NCI-H128 (cell line): ENCODE measurements around the gene EBLN1.
"Not testable (repeated sequence)": the region's sequence is repeated elsewhere in the genome, so short reads cannot be mapped to it uniquely, and the experiment has no call there.

ENCODE experiments used
- DNase-seq: peaks from one replicate; lab custom pipeline; 2025; ENCODE audit not compliant: unreplicated experiment; lab: John Stamatoyannopoulos, UW

The EBLN1 gene

DNA sequence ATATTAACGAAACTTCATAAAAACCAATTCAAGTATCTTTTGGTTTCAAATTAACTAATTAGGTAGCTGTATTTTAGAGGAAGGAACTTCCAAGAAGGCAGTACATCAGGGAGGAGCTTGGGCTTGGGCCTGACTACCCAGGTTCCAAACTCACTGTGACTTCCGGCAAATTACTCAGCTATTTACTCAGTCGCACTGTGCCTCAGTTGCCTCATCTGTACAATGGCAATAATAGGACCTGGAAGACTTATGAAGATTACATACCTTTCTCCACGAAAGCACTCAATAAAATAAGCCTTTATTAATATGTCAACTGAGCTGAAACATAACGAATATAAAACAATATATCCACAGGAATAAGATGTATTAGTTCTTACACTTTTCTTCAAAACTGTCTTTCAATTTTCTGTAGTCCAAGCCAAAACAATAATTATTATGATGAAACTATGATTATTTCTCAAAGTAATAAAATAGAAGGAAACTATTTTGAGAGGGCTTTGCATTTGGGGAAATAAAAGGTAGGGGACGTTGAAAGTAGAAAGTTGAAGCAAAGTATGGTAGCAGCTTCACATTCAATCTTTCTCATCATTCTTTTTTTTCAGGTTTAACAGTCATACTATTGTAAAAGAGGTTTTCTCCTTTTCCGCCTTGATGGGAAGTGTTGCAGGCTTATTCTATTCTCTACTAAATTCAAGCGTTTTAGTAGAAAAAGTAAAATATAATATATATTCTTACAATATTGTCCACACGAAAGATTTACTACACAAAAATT, 10.5 kb upstream of the EBLN1 start:
- no peak for DNase-seq

DNA sequence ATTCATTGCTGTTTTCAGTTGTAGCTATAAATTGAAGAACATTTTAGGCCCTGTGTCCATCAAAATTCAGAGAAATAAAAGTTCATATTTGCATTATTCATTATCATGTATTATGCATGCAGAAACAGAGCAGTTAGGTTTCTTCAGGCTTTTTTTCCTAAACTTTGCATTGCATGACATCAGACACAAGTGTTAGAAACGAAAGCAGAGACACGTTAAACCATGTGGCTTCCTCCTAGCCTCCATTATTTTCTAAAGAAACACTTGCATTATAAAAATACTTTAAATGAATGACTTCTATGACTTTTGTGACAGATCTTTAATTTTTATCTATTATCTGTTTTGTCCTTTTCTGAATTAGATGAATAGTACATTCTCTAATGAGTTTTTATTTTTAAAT, 8.8 kb upstream of the EBLN1 start:
- no peak for DNase-seq

DNA sequence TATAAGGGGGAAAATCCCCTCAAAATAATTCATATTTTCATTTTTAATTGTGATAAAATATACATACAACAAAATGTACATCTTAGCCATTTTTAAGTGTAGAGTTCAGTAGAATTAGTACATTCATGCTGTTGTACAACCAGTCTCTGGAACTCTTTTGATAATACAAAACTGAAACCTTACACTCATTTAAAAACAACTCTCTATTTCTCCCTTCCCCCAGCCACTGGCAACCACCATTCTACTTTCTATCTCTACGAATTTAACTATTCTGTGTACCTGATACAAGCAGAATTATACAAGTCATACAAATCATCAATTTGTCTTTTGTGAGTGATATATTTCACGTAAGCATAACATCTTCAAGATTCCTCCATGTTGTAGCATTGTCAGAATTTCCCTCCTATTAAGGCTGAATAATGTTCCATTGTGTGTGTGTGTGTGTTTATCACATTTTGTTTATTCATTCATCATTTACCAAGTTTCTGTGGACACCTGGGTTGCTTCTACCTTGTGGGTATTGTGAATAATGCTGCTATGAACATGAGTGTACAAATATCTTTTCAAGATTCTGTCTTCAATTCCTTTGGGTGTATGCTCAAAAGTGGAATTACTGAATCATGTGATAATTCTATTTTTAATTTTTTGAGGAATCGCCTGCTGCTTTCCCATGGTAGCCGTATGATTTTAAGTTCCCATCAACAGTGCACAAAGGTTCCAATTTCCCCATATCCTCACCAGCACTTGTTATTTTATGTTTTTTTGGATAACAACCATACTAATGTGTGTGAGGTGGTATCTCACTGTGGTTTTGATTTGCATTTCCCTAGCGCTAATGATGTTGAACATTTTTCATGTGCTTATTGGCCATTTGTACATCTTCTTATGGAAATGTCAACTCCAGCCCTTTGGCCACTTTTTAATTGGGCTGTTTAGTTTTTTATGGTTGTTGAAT, 4.7 kb upstream of the EBLN1 start:
- no peak for DNase-seq

DNA sequence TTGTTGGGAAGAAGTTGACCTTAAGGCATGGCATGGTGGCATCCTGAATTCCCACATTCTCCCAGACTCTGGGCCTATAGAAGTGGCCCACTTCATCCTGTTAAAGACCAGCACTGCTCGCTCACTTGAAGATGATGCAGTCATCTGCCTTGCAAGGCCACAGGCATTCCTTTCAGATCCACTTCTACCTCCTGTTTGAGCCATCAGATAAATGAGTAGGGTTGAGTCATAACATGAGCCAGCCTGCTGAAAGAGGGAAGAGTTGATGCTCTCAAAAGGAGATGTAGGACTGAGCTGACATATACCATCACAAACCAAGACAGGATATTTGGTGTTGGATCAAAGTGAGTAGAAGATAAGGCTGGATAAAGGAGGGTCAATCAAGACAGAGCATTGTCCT, 1.5 kb upstream of the EBLN1 start:
- no peak for DNase-seq

DNA sequence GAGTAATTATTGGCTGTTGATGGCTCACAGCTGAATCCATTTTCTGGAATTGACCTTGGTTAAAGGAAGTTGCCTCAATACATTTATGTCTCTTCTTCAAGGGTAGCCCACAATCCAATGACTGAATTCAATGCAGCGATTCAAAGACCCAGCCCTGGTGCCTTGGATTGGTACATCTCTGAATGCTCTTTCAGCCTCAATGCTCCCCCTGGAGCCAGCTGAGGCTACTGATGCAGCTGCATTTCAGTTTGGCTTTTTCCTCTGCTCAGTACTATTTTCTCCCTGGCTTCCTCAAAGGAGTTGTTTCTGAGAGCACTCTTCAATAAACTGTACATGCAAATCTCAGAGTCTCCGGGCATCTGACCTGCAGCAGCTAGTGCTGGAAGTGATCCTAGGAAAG, 633 bp upstream of the EBLN1 start:
- no peak for DNase-seq

DNA sequence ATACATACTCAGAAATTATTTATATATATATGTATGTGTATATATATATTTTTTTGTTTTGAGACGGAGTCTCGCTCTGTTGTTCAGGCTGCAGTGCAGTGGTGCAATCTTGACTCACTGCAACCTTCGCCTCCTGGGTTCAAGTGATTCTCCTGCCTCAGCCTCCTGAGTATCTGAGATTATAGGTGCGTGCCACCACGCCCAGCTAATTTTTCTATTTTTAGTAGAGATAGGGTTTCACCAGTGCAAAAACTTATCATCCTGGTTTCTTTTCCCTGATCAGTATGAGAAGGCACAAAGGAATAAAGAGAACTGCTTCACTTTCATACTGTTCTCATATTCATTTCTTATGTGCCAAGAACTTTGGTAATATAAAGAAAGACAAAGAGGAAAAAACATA, 731 bp downstream of the EBLN1 start:
- not testable (repeated sequence) for DNase-seq

DNA sequence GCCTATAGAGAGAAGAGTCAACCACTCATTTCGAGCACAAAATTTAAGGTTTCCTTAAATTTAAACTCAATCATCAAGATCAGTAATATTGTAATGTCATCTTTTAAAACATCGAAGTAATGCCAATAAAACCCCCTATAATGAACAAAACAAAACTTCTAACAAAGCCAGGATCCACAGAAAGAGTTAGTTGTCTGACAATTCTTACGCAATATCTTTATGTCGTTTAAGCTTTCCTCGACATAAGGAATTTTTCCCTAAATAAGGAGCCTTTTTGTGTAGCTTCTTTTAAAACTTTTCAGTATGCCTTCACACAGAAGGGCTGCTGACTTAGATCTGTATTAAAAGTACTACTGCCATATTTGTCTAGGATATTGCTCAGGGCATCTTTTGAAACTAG, 7.5 kb downstream of the EBLN1 start:
- DNase-seq: no peak

DNA sequence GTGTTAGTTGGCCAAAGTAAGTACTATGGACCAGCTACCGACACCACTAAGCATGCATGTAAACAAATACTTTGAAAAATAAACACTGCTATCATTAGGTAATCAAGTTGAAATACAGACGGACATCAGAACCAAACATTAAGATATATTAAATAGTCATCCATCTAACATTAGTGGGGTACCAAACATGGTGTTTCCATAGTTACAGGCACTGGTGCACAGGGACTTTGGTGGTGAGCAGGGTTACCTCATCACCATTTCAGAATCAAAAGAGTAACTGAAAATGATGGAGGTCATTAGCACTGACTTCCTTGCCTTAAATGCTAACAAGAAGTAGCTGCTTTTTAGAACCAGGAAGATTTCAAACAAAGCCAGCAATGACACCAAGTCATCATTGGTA, 23.9 kb downstream of the EBLN1 start:
- DNase-seq: no peak

DNA sequence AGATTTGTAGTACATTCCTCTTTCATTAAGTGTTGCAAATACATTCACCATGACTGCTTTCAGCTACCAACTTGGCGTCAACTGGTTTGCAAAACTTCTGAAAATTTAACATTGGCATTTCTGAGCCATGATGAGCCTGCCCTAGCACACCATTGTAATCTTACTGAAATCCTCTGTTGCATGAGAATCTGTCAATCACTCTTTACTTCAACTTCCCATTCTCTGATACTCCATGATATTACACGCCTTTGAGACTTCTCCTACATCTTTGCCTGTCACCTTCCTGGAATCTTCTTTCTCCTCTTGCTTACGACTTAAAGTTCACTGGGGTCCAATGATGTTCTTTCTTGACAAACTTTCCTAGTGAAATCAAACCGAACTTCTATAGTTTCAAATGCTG, 32.2 kb downstream of the EBLN1 start:
- no peak for DNase-seq

DNA sequence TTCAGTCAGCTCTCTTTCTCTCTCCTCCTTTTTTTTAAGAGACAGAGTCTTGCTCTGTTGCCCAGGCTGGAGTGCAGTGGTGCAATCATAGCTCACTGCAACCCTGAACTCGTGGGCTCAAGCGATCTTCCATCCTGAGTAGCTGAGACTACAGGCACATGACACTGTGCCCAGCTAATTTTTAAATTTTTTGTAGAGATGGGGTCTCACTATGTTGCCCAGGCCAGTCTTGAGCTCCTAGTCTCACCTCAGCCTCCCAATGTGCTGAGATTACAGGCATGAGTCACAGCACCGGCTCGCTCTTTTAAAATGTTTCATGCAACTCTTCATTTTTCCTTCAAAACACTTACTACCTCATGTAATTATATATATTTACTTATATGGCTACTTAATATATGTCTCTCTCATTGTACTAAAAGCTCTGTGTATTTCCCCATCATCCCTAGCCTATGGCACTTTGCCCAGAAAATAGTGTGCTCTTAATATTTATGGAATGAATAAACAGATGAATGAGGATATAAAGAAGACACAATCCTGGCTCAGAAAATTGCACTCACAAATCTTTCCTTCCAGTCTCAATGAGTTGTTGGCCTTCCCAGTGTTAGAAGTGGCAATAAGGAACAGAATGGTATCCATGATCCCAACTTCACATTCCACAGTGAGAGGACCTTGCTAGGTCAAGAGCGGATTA, 33.9 kb downstream of the EBLN1 start:
- DNase-seq: no peak

DNA sequence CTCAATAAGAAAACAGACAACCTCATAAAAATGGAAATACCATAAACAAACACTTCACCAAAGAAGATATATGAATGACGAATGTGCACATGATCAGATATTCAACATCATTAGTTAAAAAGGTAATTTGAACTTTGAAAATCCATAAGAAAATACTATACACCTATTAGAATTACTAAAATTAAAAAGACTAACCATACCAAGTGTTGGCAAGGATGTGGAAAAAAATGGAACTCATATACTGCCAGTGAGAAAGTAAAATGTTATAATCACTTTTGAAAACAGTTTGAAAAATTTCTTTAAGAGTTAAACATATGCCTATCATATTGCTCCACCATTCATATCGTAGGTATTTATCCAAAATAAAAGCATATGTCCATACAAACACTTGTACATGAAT, 37.1 kb downstream of the EBLN1 start:
- DNase-seq: no peak

DNA sequence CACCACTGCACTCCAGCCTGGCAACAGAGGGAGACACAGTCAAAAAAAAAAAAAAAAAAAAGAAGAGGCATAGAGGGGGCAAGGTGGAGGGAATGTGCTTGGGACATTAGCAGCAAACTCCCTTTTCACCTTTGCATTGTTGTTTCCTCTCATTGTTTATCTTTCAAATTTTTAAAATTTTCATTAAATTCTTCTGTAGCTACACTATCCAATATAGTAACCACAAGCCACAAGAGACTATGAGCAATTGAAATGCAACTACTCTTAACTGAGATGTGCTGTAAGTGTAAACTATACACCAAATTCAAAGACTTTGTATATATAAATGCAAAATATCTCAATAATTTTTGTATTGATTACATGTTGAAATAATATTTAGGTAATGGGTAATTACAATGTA, 43.4 kb downstream of the EBLN1 start:
- DNase-seq: no peak

DNA sequence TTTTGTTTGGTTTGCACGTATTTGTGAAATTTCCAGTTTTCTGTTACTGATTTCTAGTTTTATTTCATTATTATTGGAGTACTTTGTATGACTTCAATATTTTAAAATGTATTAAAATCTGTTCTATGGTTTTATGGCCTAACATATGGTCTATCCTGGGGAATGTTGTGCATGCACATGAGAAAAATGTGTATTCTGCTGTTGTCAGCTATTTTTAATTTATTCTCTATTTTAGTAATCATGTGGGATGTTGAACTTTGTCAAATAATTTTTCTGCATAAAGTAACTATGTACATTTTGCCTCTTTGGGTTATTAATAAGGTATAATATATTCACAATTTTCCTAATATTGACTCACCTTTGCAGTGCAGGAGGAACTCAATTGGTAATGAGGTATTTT, 46.7 kb downstream of the EBLN1 start:
- DNase-seq: no peak

DNA sequence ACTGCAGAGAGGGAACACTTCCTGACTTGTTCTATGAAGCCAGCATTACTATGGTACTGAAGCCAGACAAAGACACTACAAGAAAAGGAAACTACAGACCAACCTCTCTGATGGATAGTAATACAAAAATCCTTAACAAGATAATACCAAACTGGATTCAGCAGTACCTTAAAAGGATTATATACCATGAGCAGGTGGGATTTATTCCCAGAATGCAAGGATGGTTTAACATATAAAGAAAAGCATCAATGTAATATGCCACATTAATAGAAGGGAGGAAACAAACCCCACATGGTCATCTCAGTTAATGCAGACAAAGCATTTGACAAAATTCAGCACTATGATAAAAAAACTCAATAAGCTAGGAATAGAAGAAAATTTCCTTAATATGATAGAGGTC, 47.2 kb downstream of the EBLN1 start:
- DNase-seq: no peak

DNA sequence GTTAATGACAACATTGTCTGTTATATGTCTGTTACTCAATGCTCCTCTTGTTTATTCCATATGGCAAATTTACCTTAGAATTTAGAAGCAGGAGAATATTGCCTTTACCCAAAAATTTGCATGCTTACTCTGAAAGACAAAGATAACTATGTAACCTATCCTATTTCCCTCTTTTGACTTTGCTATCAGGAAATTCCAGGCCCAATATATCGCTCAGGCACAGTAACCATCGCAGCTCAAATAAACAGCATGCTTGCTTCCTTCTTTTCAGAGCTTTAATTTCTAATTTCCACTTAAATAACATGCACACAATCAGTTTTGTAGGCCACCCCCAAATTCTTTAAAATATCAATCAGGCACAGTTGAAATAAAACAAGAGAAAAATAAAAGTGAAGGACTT, 57.8 kb downstream of the EBLN1 start:
- no peak for DNase-seq

DNA sequence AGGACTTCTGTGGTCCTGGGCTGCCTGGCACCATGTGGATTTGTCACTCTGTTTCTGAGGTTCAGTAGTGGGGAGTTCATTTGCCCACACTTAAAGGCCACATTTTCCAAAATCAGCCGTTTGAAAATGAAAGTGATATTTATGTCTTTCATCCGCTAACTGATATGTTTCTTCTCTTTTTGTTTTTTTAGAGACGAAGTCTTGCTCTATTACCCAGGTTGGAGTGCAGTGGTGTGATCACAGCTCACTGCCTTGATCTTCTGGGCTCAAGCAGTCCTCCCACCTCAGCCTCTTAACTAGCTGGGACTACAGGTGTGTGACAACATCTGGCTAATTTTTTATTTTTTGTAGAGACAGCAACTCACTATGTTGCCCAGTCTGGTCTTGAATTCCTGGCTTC, 58.6 kb downstream of the EBLN1 start:
- DNase-seq: no peak
